A673 (cell line): ENCODE results near the gene SLC22A23.

Source experiments
- EZH2 ChIP-seq: fragments of 200-600 bp; sonication (generic); IDR thresholded peaks from 2 replicates; pipeline ENCODE4 v1.6.1; 2017; ENCODE audit warnings: borderline replicate concordance, low read depth, mild to moderate bottlenecking, mixed read lengths, antibody characterized with exemption, low read length; ENCODE audit not compliant: poor library complexity, severe bottlenecking
- TF ChIP-seq, protein P1 (sequence below): fragments of 300-800, 200-600 bp; sonication (generic); conservative IDR thresholded peaks from 2 replicates; pipeline ENCODE4 v1.5.1; 2017; ENCODE audit warnings: low read depth, mild to moderate bottlenecking, antibody characterized with exemption, low read length, moderate library complexity, mixed read lengths

GRCh38 chr6:3381233-3381921, 75.5 kb downstream of the SLC22A23 start:
- TF ChIP-seq, protein P1, sequence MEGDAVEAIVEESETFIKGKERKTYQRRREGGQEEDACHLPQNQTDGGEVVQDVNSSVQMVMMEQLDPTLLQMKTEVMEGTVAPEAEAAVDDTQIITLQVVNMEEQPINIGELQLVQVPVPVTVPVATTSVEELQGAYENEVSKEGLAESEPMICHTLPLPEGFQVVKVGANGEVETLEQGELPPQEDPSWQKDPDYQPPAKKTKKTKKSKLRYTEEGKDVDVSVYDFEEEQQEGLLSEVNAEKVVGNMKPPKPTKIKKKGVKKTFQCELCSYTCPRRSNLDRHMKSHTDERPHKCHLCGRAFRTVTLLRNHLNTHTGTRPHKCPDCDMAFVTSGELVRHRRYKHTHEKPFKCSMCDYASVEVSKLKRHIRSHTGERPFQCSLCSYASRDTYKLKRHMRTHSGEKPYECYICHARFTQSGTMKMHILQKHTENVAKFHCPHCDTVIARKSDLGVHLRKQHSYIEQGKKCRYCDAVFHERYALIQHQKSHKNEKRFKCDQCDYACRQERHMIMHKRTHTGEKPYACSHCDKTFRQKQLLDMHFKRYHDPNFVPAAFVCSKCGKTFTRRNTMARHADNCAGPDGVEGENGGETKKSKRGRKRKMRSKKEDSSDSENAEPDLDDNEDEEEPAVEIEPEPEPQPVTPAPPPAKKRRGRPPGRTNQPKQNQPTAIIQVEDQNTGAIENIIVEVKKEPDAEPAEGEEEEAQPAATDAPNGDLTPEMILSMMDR = no peak
- no peak for TF ChIP-seq EZH2
